ENCODE results near the gene SH2D3A. TPM values are rescaled to one million over a fixed set of nuclear protein-coding genes. Genes with fewer than 3 reads are reported as not detected.
A peak's percentile ranks its signal among the peaks of the same experiment; 100 is the strongest.

Gene SH2D3A
- total and polyA plus RNA-seq, 7 experiments from 2014 or later: 27.9 to 64.7 (median 57.4) TPM

DNA sequence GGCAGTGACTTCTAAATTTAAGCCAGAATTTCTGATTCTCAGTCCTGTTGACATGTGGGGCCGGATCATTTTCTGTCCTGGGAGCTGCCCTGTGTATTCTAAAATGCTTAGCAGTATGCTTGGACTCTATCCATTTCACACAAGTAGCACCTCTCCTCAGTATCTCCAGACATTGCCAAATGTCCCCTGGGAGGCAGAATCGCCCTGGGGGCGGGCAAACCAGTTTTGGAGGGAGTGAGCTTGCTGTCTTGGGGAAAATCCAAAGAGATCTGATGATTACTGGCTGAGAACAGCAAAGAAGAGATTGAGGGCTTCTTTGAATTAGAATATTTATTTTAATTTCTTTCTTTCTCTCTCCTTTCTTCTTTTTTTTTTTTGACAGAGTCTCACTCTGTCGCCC lies 21.7 kb upstream of the SH2D3A start:
- no peak overlapping the region for H3K27ac ChIP-seq (ENCODE audit: low read depth, low read length)
- ATAC-seq: no peak
- H3K27me3 ChIP-seq (ENCODE audit: control insufficient read depth in 2 of 2, insufficient read depth in 2 of 2, low read length in 2 of 2): no peaks in the 10 kb centered on the region
- H3K4me1 ChIP-seq (ENCODE audit: control insufficient read depth in 2 of 2, insufficient read depth in 2 of 2, low read length in 2 of 2): peaks cover 6 to 53% of the 10 kb centered on the region in 2 donors
- Mint-ChIP-seq H3K27ac (peak overlapping the region in 8 of 9 donors; percentile 28 to 87 (median 75)), H3K27me3 (no peaks in the 10 kb centered on the region), H3K4me1 (peaks cover 58 to 88% (median 74%) of the 10 kb centered on the region in 7 donors), H3K4me3 (peak overlapping the region in 7 of 10 donors; percentile 13 to 62 (median 49)), H3K9me3 (peaks cover 0 to 4% (median 0%) of the 10 kb centered on the region in 11 donors), H3K36me3 (peaks cover 7 to 57% (median 33%) of the 10 kb centered on the region in 5 donors)
- H3K36me3 ChIP-seq (ENCODE audit: control insufficient read depth in 2 of 3, insufficient read depth in 3 of 3, low read length in 3 of 3): peaks cover 0 to 22% (median 11%) of the 10 kb centered on the region in 3 experiments
- no peak for DNase-seq
- H3K4me3 ChIP-seq (ENCODE audit: low read length): no peak overlapping the region
- intact Hi-C loops (cut with micrococcal nuclease): no loop called here
- no peaks in the 10 kb centered on the region for H3K9me3 ChIP-seq (ENCODE audit: control insufficient read depth in 2 of 3, low read length in 3 of 3)
- CTCF ChIA-PET: no interaction called here
- POLR2A ChIA-PET: no interaction called here

- H3K4me1 ChIP-seq (ENCODE audit: control insufficient read depth in 2 of 2, insufficient read depth in 2 of 2, low read length in 2 of 2): peaks cover 12 to 43% of the 10 kb centered on the region in 2 donors
- H3K27ac Mint-ChIP-seq: peak overlapping the region in 4 of 9 donors; percentile 15 to 81 (median 52)
- CTCF ChIA-PET: no interaction called here
Measured at GRCh38 chr19:6787393-6787792, 20.2 kb upstream of the SH2D3A start.

GRCh38 chr19:6779206-6779605 lies 12.0 kb upstream of the SH2D3A start:
- intact Hi-C loops (cut with micrococcal nuclease): no loop called here

More at GRCh38 chr19:6787393-6787792, 20.2 kb upstream of the SH2D3A start:
- H3K27ac ChIP-seq (ENCODE audit: low read depth, low read length): no peak overlapping the region
- peaks cover 0 to 22% (median 11%) of the 10 kb centered on the region in 3 experiments for H3K36me3 ChIP-seq (ENCODE audit: control insufficient read depth in 2 of 3, insufficient read depth in 3 of 3, low read length in 3 of 3)
- POLR2A ChIA-PET: interaction anchor here (1.1 kb wide), 1 partner anchor 15 kb away, joined by 3 read pairs; the partner anchor contains the start of gene VAV1
- intact Hi-C loops (cut with micrococcal nuclease): no loop called here
- Mint-ChIP-seq H3K4me1 (peaks cover 48 to 86% (median 69%) of the 10 kb centered on the region in 7 donors), H3K4me3 (no peak overlapping the region), H3K27me3 (no peaks in the 10 kb centered on the region), H3K36me3 (peaks cover 7 to 45% (median 26%) of the 10 kb centered on the region in 5 donors), H3K9me3 (no peaks in the 10 kb centered on the region)
- no peak for ATAC-seq
- H3K9me3 ChIP-seq (ENCODE audit: control insufficient read depth in 2 of 3, low read length in 3 of 3): no peaks in the 10 kb centered on the region
- H3K4me3 ChIP-seq (ENCODE audit: low read length): no peak overlapping the region
- H3K27me3 ChIP-seq (ENCODE audit: control insufficient read depth in 2 of 2, insufficient read depth in 2 of 2, low read length in 2 of 2): no peaks in the 10 kb centered on the region
- DNase-seq: no peak

GRCh38 chr19:6778386-6778785 lies 11.2 kb upstream of the SH2D3A start:
- Histone ChIP-seq H3K4me3 (ENCODE audit: low read length) (no peak overlapping the region), H3K9me3 (ENCODE audit: control insufficient read depth in 2 of 3, low read length in 3 of 3) (no peaks in the 10 kb centered on the region), H3K36me3 (ENCODE audit: control insufficient read depth in 2 of 3, insufficient read depth in 3 of 3, low read length in 3 of 3) (peaks cover 0 to 49% (median 4%) of the 10 kb centered on the region in 3 experiments), H3K27ac (ENCODE audit: low read depth, low read length) (peak overlapping the region; percentile 40), H3K4me1 (ENCODE audit: control insufficient read depth in 2 of 2, insufficient read depth in 2 of 2, low read length in 2 of 2) (peaks cover 19 to 32% of the 10 kb centered on the region in 2 donors), H3K27me3 (ENCODE audit: control insufficient read depth in 2 of 2, insufficient read depth in 2 of 2, low read length in 2 of 2) (no peaks in the 10 kb centered on the region)
- Mint-ChIP-seq H3K27ac (peak overlapping the region in 8 of 9 donors; percentile 74 to 87 (median 78)), H3K4me1 (peaks cover 46 to 78% (median 65%) of the 10 kb centered on the region in 7 donors), H3K27me3 (no peaks in the 10 kb centered on the region), H3K9me3 (peaks cover 0 to 9% (median 0%) of the 10 kb centered on the region in 11 donors), H3K36me3 (peaks cover 13 to 44% (median 35%) of the 10 kb centered on the region in 5 donors), H3K4me3 (peak overlapping the region in 9 of 10 donors; percentile 14 to 96 (median 53))
- CTCF ChIA-PET: interaction anchor here (0.5 kb wide), 1 partner anchor 16 kb away, joined by 3 read pairs; no protein-coding TSS in a partner anchor
- intact Hi-C loops (cut with micrococcal nuclease): no loop called here
- POLR2A ChIA-PET: interaction anchor here (0.6 to 1.2 kb wide), 6 partner anchors 12 to 146 kb away, joined by 3 to 7 read pairs (median 3); partner anchors contain the start of gene SH2D3A
- DNase-seq: no peak
- ATAC-seq: no peak

More at GRCh38 chr19:6779206-6779605, 12.0 kb upstream of the SH2D3A start:
- Histone ChIP-seq H3K27me3 (ENCODE audit: control insufficient read depth in 2 of 2, insufficient read depth in 2 of 2, low read length in 2 of 2) (no peaks in the 10 kb centered on the region), H3K9me3 (ENCODE audit: control insufficient read depth in 2 of 3, low read length in 3 of 3) (no peaks in the 10 kb centered on the region), H3K27ac (ENCODE audit: low read depth, low read length) (peak overlapping the region; percentile 40), H3K36me3 (ENCODE audit: control insufficient read depth in 2 of 3, insufficient read depth in 3 of 3, low read length in 3 of 3) (peaks cover 0 to 50% (median 4%) of the 10 kb centered on the region in 3 experiments), H3K4me3 (ENCODE audit: low read length) (no peak overlapping the region), H3K4me1 (ENCODE audit: control insufficient read depth in 2 of 2, insufficient read depth in 2 of 2, low read length in 2 of 2) (peaks cover 22 to 38% of the 10 kb centered on the region in 2 donors)
- ATAC-seq (no peak), DNase-seq (no peak)
- POLR2A ChIA-PET: interaction anchor here (1.1 kb wide), 1 partner anchor 22 kb away, joined by 3 read pairs; no protein-coding TSS in a partner anchor
- Mint-ChIP-seq H3K4me1 (peaks cover 46 to 80% (median 68%) of the 10 kb centered on the region in 7 donors), H3K4me3 (peak overlapping the region in 3 of 10 donors; percentile 39 to 51 (median 40)), H3K27me3 (no peaks in the 10 kb centered on the region), H3K27ac (peak overlapping the region in 6 of 9 donors; percentile 32 to 85 (median 68)), H3K36me3 (peaks cover 13 to 41% (median 35%) of the 10 kb centered on the region in 5 donors), H3K9me3 (peaks cover 0 to 9% (median 0%) of the 10 kb centered on the region in 11 donors)
- CTCF ChIA-PET: no interaction called here

DNA sequence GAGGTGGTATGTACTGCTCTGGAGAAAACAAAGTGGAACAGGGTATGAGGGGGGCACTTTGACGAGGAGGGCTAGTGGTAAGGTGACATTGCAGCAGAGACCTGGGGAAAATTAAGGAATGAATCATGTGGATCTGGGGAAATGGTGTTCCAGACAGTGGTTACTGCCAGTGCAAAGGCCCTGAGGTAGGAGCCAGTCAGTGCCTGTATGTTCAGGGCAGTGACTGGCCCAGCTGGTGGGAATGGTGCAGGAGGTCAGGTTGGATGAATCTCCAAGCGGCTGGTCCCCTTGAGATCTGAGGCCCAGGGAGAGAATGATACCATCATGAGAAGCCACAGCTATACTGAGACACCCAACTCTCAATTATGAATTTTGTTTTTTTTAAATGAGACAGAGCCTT lies 10.2 kb upstream of the SH2D3A start:
- Mint-ChIP-seq H3K4me3 (peak overlapping the region in 9 of 10 donors; percentile 26 to 96 (median 61)), H3K9me3 (peaks cover 0 to 9% (median 0%) of the 10 kb centered on the region in 11 donors), H3K36me3 (peaks cover 13 to 46% (median 35%) of the 10 kb centered on the region in 5 donors), H3K4me1 (peaks cover 46 to 73% (median 63%) of the 10 kb centered on the region in 7 donors), H3K27ac (peak overlapping the region in 6 of 9 donors; percentile 23 to 88 (median 66)), H3K27me3 (no peaks in the 10 kb centered on the region)
- intact Hi-C loops (cut with micrococcal nuclease): no loop called here
- Histone ChIP-seq H3K9me3 (ENCODE audit: control insufficient read depth in 2 of 3, low read length in 3 of 3) (no peaks in the 10 kb centered on the region), H3K27ac (ENCODE audit: low read depth, low read length) (no peak overlapping the region), H3K4me3 (ENCODE audit: low read length) (no peak overlapping the region), H3K27me3 (ENCODE audit: control insufficient read depth in 2 of 2, insufficient read depth in 2 of 2, low read length in 2 of 2) (no peaks in the 10 kb centered on the region), H3K4me1 (ENCODE audit: control insufficient read depth in 2 of 2, insufficient read depth in 2 of 2, low read length in 2 of 2) (peaks cover 17 to 32% of the 10 kb centered on the region in 2 donors), H3K36me3 (ENCODE audit: control insufficient read depth in 2 of 3, insufficient read depth in 3 of 3, low read length in 3 of 3) (peaks cover 0 to 57% (median 4%) of the 10 kb centered on the region in 3 experiments)
- ChIA-PET CTCF (no interaction called here), POLR2A (interaction anchor here (1.0 kb wide), 1 partner anchor 23 kb away, joined by 5 read pairs; no protein-coding TSS in a partner anchor)
- DNase-seq (no peak), ATAC-seq (no peak)

- H3K36me3 ChIP-seq (ENCODE audit: control insufficient read depth in 2 of 3, insufficient read depth in 3 of 3, low read length in 3 of 3): peaks cover 0 to 57% (median 4%) of the 10 kb centered on the region in 3 experiments
- ATAC-seq (no peak), DNase-seq (no peak)
- POLR2A ChIA-PET: no interaction called here
- peaks cover 48 to 77% (median 67%) of the 10 kb centered on the region in 7 donors for H3K4me1 Mint-ChIP-seq
- H3K4me1 ChIP-seq (ENCODE audit: control insufficient read depth in 2 of 2, insufficient read depth in 2 of 2, low read length in 2 of 2): peaks cover 17 to 36% of the 10 kb centered on the region in 2 donors
- peak overlapping the region in 6 of 9 donors; percentile 23 to 88 (median 68) for H3K27ac Mint-ChIP-seq
- no peaks in the 10 kb centered on the region for H3K27me3 Mint-ChIP-seq
- H3K9me3 ChIP-seq (ENCODE audit: control insufficient read depth in 2 of 3, low read length in 3 of 3): no peaks in the 10 kb centered on the region
- H3K4me3 Mint-ChIP-seq: peak overlapping the region; percentile 7 to 96 (median 64)
- H3K4me3 ChIP-seq (ENCODE audit: low read length): no peak overlapping the region
- peaks cover 0 to 9% (median 0%) of the 10 kb centered on the region in 11 donors for H3K9me3 Mint-ChIP-seq
- intact Hi-C loops (cut with micrococcal nuclease): no loop called here
- peaks cover 13 to 47% (median 35%) of the 10 kb centered on the region in 5 donors for H3K36me3 Mint-ChIP-seq
- H3K27me3 ChIP-seq (ENCODE audit: control insufficient read depth in 2 of 2, insufficient read depth in 2 of 2, low read length in 2 of 2): no peaks in the 10 kb centered on the region
- H3K27ac ChIP-seq (ENCODE audit: low read depth, low read length): no peak overlapping the region
- CTCF ChIA-PET: no interaction called here
Measured at GRCh38 chr19:6776999-6777398, 9.8 kb upstream of the SH2D3A start.

All from naive thymus-derived CD4-positive, alpha-beta T cell (primary cell).